Activated CD4-positive, CD25-positive, alpha-beta regulatory T cell treated with anti-CD3 and anti-CD28 coated beads, Interleukin-2, amount 50 U/mL, for 72 hours (primary cell): ENCODE measurements around the gene ERP29.
"Not testable (repeated sequence)": the region's sequence is repeated elsewhere in the genome, so short reads cannot be mapped to it uniquely, and the experiment has no call there.

Experiments
- DNase-seq: peaks from one replicate; pipeline ENCODE4 v3.0.0; 2021

Gene ERP29

DNA sequence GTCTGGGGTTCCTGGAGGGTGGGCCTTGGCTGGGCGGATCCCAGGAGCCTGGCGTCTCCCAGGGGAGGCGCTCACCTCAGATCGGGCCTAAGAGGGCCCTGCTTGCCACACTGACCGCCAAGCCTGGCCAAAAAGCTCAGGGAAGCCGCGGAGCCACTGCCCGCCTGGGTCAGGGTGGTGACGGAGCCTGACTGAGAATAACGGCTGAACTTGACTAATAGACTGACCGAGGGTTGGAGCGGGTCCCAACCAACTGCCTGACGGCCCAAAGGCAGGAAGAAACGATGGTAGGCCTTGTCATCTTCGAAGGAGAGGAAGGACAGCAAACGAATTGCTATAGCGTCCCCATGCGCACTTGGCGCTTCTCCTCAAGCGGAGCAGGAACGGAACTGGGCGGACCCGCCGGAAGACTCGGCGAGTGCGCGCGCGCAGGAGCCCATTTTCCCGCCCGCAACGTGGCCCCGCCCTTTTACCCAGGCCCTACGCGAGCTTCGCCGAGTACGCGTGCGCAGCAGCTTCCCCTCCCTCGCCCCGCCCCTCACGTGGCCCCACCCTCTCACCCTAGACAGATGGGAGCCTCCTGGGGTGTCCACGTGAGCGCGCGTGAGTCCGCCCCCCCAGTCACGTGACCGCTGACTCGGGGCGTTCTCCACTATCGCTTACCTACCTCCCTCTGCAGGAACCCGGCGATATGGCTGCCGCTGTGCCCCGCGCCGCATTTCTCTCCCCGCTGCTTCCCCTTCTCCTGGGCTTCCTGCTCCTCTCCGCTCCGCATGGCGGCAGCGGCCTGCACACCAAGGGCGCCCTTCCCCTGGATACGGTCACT is at the start of gene ERP29, which contains the start of gene TMEM116:
ERP29 (plus strand) TSS at position 652 of the 826 bp plus-strand sequence; CDS start at position 692, 40 bp downstream.
TMEM116 (minus strand) TSS at position 391 of the 826 bp plus-strand sequence. CDS start 7,895 bp downstream, outside the sequence.
- peak; percentile 99 for DNase-seq

DNA sequence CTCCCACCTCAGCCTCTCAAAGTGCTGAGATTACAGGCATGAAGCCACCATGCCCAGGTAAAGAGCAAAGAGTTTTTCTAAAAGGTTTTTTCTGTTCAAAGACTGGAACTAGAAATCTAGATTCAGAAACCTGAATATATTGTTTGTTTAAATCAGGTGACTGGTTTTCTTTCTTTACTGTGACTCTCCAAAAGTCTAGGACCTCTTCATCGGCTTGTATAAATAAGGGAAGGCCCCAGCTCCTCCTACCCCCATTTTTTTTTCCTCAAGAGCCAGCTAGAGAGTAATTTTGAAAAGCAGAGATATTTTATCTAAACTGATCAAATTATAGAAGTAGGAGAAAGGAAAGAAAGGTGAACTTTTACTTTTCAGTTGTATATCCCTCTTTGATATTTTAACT is 48.3 kb upstream of the ERP29 start:
- DNase-seq, result no peak

DNA sequence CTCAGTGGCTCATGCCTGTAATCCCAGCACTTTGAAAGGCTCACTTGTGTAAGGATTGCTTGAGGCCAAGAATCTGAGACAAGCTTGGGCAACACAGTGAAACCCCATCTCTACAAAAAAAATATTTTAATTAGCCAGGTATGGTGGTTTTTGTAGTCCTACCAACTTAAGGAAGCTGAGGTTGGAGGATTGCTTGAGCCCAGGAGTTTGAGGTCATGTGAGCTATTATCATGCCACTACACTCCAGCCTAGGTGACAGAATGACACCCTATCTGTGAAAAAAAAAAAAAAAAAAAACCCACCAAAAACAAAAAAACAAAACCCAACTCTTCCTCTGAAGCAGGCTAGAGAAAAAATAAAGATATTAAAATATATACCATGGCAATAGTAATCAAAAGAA is 41.4 kb upstream of the ERP29 start:
- DNase-seq, result no peak

DNA sequence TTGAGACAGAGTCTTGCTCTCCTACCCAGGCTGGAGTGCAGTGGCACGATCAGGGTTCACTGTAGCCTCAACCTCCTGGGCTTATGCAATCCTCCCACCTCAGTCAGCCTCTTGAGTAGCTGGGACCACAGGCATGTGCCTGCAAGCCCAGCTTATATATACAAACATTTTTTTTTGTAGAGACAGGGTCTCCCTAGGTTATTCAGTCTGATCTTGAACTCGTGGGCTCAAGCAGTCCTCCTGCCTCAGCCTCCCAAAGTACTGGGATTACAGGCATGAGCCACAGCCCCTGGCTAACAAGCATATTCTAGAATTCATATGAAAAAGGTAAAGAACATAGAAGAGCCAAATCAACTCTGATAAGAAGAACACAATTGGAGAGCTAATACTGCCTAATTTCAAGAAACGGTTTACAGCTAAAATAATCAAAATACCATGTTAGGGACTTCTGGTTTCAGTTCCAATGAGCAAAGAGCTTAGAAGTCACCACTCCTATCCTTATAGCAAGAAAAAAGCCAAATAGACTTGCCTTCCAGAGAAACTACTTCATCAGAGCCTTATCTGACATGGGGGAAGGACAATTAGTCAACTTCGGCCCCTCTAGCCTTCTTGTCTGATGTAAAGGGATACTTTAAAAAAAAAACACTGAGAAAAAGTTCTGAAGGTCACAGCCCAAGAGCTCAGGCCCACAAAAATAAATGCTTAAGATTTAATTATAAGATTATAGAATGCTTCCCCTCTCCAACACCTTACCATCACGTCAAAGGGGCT is 37.9 kb upstream of the ERP29 start:
- DNase-seq, result no peak

DNA sequence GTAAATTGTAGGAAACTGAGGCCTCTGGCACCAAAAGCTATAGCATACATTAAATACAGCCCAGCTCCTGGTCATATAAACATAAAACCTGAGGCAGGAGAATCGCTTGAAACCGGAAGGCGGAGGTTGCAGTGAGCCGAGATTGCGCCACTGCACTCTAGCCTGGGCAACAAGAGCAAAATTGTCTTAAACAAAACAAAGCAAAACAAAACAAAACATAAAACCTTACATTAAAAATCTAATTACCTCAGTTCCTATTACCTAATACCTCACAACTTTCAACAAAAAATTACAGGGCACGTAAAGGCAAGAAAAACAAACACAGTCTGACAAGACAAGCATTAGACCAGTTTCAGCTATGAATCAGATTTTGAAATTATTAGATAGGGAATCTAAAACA is 36.9 kb upstream of the ERP29 start:
- DNase-seq, result no peak

DNA sequence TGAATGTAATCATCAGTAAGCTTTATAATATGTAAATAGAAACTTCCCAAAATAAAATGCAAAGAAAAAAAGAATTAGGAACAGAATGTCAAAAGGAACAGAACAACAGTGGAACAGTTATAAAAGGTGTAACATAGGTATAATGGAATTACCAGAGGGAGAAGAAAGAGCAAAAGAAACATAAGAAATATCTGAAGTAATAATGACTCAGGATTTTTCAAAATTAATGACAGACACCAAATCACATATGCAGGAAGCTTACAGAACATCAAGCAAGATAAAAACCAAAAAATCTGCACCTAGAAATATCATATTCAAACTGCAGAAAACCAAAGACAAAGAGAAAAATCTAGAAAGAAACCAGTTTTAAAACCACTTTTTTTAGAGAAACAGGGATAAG is 36.4 kb upstream of the ERP29 start:
- no peak for DNase-seq

DNA sequence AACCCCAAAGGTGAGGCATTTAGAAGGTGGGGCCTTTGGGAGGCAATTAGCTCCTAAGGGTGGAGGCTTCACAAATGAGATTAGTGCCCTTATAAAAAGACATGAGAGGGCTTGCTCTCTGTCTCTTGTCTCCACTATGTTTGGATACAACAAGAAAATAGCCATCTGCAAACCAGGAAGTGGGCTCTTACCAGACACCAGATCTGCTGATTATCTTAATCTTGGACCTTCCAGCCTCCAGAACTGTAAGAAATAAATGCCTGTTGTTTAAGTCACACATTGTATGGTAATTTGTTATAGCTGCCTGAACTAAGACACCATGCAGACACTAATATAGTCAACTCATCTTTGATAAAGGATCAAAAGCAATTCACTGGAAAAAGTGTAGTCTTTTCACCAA is 34.7 kb upstream of the ERP29 start:
- no peak for DNase-seq

DNA sequence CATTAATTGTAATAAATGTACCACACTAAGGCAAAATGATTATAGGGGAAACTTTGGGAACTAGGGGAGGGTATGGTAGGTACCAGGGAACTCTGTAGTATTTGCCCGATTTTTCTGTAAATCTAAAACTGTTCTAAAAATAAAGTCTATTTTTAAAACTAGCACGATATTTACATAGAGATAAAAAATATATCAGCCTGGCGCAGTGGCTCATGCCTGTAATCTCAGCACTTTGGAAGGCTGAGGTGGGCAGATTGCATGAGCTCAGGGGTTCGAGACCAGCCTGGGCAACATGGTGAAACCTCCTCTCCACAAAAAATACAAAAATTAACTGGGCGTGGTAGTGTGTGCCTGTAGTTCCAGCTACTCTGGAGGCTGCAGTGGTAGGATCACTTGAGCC is 32.6 kb upstream of the ERP29 start:
- no peak for DNase-seq

DNA sequence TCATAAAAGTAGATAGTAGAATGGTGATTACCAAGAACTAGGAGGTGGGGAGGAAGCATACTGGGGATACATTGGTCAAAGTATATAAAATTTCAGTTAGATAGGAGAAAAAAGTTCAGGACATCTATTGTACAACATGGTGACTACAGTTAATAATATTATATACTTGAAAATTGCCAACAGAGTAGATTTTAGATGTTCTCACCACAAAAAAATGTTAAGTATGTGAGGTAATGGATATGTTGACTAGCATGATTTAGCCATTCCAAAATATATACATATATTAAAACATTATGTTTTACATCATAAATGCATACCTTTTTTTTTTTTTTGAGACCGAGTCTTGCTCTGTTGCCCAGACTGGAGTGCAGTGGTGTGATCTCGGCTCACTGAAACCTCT is 31.2 kb upstream of the ERP29 start:
- DNase-seq, result no peak

DNA sequence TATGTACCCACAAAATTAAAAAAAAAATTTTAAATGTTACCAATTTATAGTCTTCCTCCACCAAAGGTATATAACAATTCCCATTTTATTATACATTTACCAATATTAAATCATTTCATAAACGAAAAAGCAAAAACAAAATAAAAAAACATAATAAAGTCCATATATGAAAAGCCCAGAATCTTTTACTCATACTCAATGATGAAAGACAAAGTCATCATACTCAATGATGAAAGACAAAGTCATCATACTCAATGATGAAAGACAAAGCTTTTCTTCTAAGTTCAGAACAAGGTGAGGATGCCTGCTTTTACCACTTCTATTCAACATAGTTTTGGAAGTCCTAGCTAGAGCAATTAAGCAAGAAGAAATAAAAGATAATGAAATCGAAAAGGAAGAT is 28.4 kb upstream of the ERP29 start:
- DNase-seq, result no peak

DNA sequence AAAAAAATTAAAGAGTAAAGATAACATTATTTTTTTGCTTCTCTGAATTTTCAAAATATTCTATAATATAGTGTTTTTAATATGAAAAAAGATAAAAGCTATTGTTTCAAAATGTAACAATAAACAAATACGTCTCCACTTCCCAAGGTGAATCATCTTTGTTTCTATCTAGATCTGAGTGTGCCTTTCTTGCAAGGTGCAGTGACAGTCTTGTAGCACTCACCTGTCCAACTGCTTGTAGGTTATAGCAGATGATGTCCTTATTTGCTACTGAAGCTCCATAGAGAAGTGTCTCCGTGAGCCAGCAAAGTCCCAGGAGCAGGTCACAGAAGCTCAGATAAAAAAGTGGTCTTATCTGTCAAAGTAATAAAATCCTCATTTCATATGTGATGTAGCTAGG is 21.7 kb upstream of the ERP29 start:
- DNase-seq, result no peak

DNA sequence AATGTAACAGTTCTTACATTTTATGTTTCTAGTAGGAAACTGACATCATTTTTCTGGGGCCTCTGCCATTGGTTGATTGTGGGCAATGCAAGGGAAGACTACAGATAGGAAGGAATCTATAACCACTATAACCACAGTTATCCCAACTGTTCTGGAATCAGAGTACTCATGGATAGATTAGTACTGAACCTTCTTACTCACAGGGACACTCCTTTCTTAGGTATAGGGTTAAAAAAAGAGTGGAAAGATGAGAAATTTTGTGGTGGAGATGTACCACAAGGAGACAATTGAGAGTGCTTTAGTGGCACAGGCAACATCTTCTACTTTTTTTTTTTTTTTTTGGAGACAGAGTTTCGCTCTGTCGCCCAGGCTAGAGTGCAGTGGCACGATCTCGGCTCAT is 21.3 kb upstream of the ERP29 start:
- DNase-seq, result no peak

DNA sequence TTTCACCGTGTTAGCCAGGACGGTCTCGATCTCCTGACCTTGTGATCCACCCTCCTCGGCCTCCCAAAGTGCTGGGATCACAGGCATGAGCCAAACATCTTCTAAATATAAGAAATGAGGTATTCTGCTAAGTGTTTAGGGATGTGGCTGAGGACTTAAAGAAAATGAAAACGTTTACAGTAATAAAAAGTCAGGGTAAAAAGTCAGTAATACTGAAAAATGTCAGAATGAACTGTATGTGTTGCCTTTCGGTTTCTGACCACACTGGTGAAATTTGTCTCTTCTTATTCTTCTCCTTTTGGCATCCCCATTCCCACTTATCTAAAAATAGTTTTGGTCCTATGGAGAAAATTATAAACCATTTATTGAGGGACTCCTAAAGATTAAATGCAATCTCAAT is 20.8 kb upstream of the ERP29 start:
- no peak for DNase-seq

DNA sequence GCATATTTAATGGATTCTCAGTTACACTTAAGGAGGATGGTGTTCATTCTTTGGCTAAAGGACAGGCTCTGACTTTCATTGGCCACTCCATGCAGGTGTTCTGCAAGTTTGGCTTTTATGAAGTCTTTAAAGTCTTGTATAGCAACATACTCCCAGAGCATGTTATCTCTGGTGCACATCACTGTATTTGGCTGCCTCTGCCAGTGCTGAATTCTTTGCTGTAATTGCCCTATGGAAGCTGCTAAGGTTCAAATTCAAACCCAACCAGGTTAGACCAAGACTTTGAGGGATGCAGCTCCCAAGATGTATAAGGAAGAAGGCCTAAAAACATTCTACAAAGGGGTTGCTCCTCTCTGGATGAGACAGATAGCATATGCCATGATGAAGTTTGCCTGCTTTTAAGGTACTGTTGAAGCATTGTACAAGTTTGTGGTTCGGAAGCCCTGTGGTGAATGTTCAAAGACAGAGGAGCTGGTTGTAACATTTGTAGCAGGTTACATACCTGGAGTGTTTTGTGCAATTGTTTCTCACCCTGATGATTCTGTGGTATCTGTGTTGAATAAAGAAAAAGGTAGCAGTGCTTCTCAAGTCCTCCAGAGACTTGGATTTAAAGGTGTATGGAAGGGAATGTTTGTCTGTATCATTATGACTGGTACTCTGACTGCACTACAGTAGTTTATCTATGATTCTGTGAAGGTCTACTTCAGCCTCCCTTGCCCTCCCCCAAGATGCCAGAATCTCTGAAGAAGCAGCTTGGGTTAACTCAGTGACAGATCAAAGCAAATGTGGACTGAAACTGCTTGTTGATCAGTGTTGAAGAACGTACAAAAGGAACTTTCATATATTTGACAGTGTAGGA is 19.7 kb upstream of the ERP29 start:
- no peak for DNase-seq

DNA sequence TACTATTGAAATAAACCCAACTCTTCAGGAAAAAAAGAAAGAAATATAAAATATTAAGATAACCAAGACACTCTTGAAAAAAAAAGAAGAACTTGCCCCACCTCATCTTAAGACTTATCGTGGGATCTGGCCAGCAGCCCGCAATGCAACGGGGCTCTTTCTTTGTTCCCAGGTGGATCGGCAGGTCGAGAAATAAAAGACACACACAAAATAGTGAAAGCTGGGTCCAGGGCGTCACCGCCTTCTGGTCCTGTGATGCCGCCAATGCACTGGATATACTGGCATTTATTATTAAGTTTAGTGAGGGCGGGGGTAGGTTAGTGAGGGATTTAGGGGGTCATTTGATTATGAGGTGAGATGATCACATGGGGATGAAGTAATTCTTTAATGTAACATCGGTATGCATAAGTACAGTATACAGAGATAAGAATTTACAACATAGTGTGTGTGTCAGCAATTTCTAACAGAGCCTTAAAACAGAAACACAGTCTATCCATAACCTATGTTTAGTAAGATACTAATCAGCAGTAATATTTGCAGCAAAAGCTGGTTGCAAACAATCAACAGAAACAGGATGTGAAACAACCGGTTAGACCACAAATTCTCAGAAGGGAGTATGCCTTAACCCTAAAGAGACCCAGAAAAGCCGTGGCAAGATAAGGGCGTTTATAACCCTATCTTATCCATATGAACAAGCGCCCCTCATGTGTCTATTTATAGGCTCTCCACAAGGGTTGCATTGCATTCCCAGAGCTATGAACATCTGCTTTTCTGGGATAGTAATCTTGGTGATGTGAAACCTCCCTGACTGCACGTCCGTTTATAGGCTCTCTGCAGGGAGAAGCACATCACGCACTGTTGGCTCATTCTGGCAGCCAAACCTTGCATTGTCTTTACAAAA is 18.8 kb upstream of the ERP29 start:
- DNase-seq, result not testable (repeated sequence)

DNA sequence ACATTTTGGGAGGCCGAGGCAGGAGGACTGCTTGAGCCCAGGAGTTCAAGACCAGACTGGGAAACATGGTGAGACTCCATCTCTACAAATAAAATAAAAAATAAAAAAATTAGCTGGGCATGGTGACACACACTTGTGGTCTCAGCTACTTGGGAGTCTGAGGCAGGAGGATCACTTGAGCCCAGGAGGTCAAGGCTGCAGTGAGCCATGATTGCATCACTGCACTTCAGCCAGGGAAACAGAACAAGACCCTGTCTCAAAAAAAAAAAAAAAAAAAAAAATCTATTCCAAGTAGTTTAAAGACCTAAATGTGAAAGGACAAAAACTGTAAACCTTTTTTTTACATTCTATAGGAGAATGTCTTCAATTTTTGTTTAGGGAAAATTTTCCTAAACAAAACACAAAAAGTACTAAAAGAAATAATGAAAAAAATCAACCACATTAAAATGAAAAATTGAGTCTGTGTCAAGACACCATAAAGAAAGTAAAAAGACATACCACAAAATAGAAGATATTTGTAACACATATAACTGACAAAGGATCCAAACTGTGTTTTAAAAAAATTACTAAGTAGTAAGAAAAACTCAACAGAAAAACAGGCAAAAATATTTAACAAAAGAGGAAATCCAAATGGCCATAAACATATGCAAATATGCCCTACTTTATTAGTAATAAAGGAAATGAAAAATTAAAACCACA is 17.3 kb upstream of the ERP29 start:
- no peak for DNase-seq

DNA sequence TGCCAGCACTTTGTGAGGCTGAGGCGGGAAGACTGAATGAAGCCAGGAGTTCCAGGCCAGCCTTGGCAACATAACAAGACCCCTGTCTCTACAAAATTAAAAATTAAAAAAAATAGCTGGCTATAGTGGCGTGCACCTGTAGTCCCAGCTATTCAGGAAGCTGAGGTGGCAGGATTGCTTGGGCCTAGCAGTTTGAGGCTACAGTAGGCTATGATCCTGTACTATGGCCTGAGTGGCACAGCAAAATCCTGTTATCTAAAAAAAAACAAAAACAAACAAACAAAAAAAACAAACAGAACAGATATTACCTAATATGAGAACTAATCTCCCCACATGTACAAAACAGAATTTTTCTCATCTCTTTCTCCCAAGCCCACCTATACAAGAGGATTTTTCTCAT is 15.9 kb upstream of the ERP29 start:
- DNase-seq, result no peak

DNA sequence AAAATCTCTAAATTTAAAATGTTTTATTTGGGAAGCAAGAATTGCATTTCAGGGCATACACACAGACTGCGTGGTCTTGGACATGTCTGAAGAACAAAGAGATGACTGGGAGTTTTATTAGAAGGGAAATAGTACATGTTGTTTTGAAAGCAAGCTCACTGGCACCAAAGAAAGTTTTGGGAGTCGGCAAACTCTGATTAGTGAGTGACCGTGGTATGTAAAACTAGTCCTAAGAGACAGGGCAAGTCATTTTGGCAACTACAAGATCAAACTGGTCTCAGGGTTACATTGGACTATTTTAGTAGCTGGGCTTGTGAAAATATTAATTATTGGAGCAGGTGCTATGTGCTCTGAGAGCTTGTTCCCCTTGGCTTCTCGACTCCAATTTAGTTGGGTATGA is 15.2 kb upstream of the ERP29 start:
- no peak for DNase-seq

DNA sequence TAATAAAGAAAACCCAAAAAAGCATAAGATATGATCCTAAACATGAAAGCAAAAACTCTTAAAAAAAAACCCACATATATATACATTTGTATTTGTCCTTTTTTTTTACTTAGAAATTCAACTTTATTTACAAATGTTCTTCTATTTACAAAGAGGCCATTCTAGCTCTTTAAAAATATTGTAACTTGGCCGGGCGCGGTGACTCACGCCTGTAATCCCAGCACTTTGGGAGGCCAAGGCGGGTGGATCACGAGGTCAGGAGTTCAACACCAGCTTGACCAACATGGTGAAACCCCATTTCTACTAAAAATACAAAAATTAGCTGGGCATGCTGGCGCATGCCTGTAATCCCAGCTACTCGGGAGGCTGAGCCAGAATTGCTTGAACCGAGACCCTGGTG is 14.1 kb upstream of the ERP29 start:
- DNase-seq, result not testable (repeated sequence)

DNA sequence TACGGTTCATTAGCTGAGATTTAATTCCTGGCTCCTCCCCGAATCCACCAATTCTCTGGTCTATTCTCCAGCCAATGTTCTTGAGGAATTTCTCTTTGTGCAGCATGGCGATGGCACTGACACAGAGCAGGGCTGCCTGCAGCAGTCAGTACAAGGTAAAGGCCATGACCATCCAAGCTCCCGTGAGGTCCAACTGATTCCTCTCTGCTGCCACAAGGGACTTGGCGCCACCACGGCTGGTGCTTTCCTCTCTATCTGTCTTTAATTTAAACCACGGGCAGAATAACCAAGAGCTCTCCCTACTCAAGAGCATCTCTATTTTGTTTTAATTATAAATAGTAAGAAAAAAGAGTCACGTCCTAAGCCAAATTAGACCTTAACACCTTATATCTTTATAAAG is 12.4 kb upstream of the ERP29 start:
- no peak for DNase-seq

DNA sequence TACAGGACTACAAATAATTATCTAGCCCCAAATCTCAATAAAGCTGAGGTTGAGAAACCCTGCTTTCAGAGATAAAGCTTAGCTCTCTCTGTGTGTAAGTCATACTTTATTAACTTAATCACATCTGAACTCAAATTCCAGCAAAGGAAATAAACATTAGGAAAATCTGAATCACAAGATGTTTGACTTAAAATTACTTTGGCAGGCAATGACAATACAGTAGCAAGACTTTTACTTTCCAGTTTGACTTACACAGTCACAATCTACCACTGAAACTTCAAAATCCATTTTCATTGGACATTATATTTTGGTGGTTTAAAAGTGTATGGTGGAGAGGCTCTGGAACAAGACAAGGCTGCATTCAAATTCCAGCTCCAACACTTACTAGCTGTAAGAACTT is 11.7 kb upstream of the ERP29 start:
- DNase-seq, result no peak

DNA sequence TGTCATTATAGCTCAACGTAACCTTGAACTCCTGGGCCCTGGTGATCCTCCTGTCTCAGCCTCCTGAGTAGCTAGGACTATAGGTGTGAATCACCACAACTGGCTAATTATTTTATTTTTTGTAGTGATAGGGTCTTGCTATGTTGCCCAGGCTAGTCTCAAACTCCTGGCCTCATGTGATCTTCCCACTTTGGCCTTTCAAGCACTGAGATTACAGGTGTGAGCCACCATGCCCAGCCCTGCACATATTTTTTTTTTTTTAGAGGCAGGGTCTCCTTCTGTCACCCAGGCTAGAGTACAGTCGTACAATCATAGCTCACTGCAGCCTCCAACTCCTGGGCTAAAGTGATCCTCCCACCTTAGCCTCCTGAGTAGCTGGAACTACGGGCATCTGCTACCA is 9.2 kb upstream of the ERP29 start:
- DNase-seq, result no peak
